ENCODE measurements around the gene SPON1. TPM values are rescaled to one million over a fixed set of nuclear protein-coding genes. Genes with fewer than 3 reads are reported as not detected.

The SPON1 gene
- total and polyA plus RNA-seq, 10 of the 15 experiments (the other 5 are each of a cell fraction or from before 2014, with no cell fraction given) = 0.13 to 1.1 (median 0.18) TPM; not detected in 5

- FAIRE-seq = no peak
- ChIA-PET SMC1A (ENCODE audit: uncharacterized antibody, unreplicated experiment) (no interaction called here), RAD21 (ENCODE audit: unreplicated experiment) (no interaction called here), POLR2A (interaction anchor here (0.7 kb wide), 1 partner anchor 550 kb away, joined by 3 read pairs; no protein-coding TSS in a partner anchor), CTCF (interaction anchor here (0.6 to 2.1 kb wide), 3 partner anchors 215 to 468 kb away, joined by 3 to 5 read pairs (median 4); no protein-coding TSS in a partner anchor)
- DNase-seq (ENCODE audit: low read depth, low spot score) = no peak
- no peaks in the 10 kb centered on the region for H3K27me3 ChIP-seq (replicated peaks in 1 of 2; ENCODE audit: control insufficient read depth in 2 of 2, insufficient read depth in 2 of 2, low read length in 1 of 2)
- H3K79me2 ChIP-seq (ENCODE audit: control insufficient read depth, insufficient read depth, low read length) = no peaks in the 10 kb centered on the region
- in situ Hi-C loops (cut with MboI) (no loop called here), intact Hi-C loops (cut with micrococcal nuclease; ENCODE audit: unreplicated experiment) (loop anchor here (10.0 kb wide), 1 partner anchor 755 kb away; no protein-coding TSS in a partner anchor)
- no peak for TF ChIP-seq IRF5 (IDR thresholded peaks at IDR 0.05; ENCODE audit: borderline replicate concordance)
- TF ChIP-seq CHD1 (IDR thresholded peaks at IDR 0.05; ENCODE audit: low read depth, low read length) = no peak
- no peak for TF ChIP-seq NFYA (IDR thresholded peaks at IDR 0.05; ENCODE audit: borderline replicate concordance, low read depth, low read length)
- TF ChIP-seq RFX5 (IDR thresholded peaks at IDR 0.05; ENCODE audit: low read depth, low read length) = no peak
- TF ChIP-seq KAT2A (conservative IDR thresholded peaks at IDR 0.05; ENCODE audit: control insufficient read depth, low read depth, low read length) = no peak
- no peak for TF ChIP-seq CBX3 (IDR thresholded peaks at IDR 0.05; ENCODE audit: borderline replicate concordance, low read depth)
- TF ChIP-seq CBFB (IDR thresholded peaks at IDR 0.05; ENCODE audit: low read depth) = no peak
- no peak for TF ChIP-seq ELK1 (IDR thresholded peaks at IDR 0.05; ENCODE audit: low read depth, low read length)
- no peak for TF ChIP-seq TBL1XR1 (IDR thresholded peaks at IDR 0.05; ENCODE audit: low read depth, low read length)
- TF ChIP-seq NKRF (conservative IDR thresholded peaks at IDR 0.05) = no peak
- no peaks in the 10 kb centered on the region for H3K9me3 ChIP-seq (replicated peaks; ENCODE audit: control insufficient read depth, insufficient read depth, low read length)
- H3K4me1 ChIP-seq (ENCODE audit: control insufficient read depth, insufficient read depth, low read length) = peaks cover 17% of the 10 kb centered on the region
- H3K27ac ChIP-seq (ENCODE audit: control insufficient read depth, insufficient read depth) = no peak overlapping the region
- H3K4me3 ChIP-seq = no peak overlapping the region
- BruUV-seq (replicated peaks) = no TSS peak
- no peak overlapping the region for H2AFZ ChIP-seq (ENCODE audit: control insufficient read depth, low read depth, low read length)
- no peaks in the 10 kb centered on the region for H4K20me1 ChIP-seq (ENCODE audit: control insufficient read depth, insufficient read depth)
- H3K9ac ChIP-seq (ENCODE audit: control insufficient read depth, insufficient read depth, low read length) = no peak overlapping the region
- H3K36me3 ChIP-seq (ENCODE audit: control insufficient read depth in 2 of 2, insufficient read depth in 2 of 2, low read length in 1 of 2) = no peaks in the 10 kb centered on the region
- ATAC-seq = no peak
- no peak overlapping the region for H3K4me2 ChIP-seq (ENCODE audit: control insufficient read depth, insufficient read depth)
Observed at GRCh38 chr11:14240221-14240620, 277.7 kb downstream of the SPON1 start.
